ENCODE data around the gene LRRC56.
A peak's percentile ranks its signal among the peaks of the same experiment; 100 is the strongest.
"Not testable (repeated sequence)": the region's sequence is repeated elsewhere in the genome, so short reads cannot be mapped to it uniquely, and the experiment has no call there.

LRRC56 gene

GRCh38 chr11:573146-573759 lies 35.9 kb downstream of the LRRC56 start:
- no peak for DNase-seq (ENCODE audit: low spot score)

- not testable (repeated sequence) for DNase-seq (ENCODE audit: low spot score)
Measured at GRCh38 chr11:574031-574570, 36.8 kb downstream of the LRRC56 start.

- DNase-seq (ENCODE audit: low spot score), result no peak
Measured at GRCh38 chr11:574632-575312, 37.4 kb downstream of the LRRC56 start.

- peak; percentile 77 for DNase-seq (ENCODE audit: low spot score)
Measured at GRCh38 chr11:575313-575995, 38.1 kb downstream of the LRRC56 start.

GRCh38 chr11:575996-576768 lies 38.9 kb downstream of the LRRC56 start, which contains the start of gene PHRF1:
Gene PHRF1 (plus strand): TSS chr11:576470. CDS start chr11:581513, 5,043 bp downstream.
- DNase-seq (ENCODE audit: low spot score), result peak; percentile 94

- DNase-seq (ENCODE audit: low spot score), result no peak
Measured at GRCh38 chr11:576811-577610, 39.7 kb downstream of the LRRC56 start.

GRCh38 chr11:577611-577894 lies 40.2 kb downstream of the LRRC56 start:
- DNase-seq (ENCODE audit: low spot score), result no peak

GRCh38 chr11:578276-579035 lies 41.1 kb downstream of the LRRC56 start:
- DNase-seq (ENCODE audit: low spot score), result no peak

- DNase-seq (ENCODE audit: low spot score), result no peak
Measured at GRCh38 chr11:579830-580601, 42.7 kb downstream of the LRRC56 start.

GRCh38 chr11:581342-581741 lies 44.0 kb downstream of the LRRC56 start:
- no peak for DNase-seq (ENCODE audit: low spot score)

GRCh38 chr11:581752-582151 lies 44.4 kb downstream of the LRRC56 start:
- DNase-seq (ENCODE audit: low spot score), result no peak

- no peak for DNase-seq (ENCODE audit: low spot score)
Measured at GRCh38 chr11:584287-584686, 47.0 kb downstream of the LRRC56 start.

GRCh38 chr11:586376-587316 lies 49.3 kb downstream of the LRRC56 start:
- DNase-seq (ENCODE audit: low spot score), result no peak

GRCh38 chr11:587546-587945 lies 50.2 kb downstream of the LRRC56 start:
- no peak for DNase-seq (ENCODE audit: low spot score)

- DNase-seq (ENCODE audit: low spot score), result no peak
Measured at GRCh38 chr11:587978-588380, 50.7 kb downstream of the LRRC56 start.

GRCh38 chr11:589798-590197 lies 52.5 kb downstream of the LRRC56 start:
- DNase-seq (ENCODE audit: low spot score), result no peak

- no peak for DNase-seq (ENCODE audit: low spot score)
Measured at GRCh38 chr11:590997-591396, 53.7 kb downstream of the LRRC56 start.

GRCh38 chr11:592501-592900 lies 55.2 kb downstream of the LRRC56 start:
- no peak for DNase-seq (ENCODE audit: low spot score)
